ENCODE data around the gene TERT.
"Not testable (repeated sequence)": the region's sequence is repeated elsewhere in the genome, so short reads cannot be mapped to it uniquely, and the experiment has no call there.

The TERT gene

GRCh38 chr5:1336749-1337488 lies 42.1 kb upstream of the TERT start:
- no peaks in the 10 kb centered on the region for H3K27me3 Mint-ChIP-seq
- peaks cover 8% of the 10 kb centered on the region for H3K4me1 Mint-ChIP-seq
- no peak overlapping the region for H3K4me3 Mint-ChIP-seq
- H3K9me3 Mint-ChIP-seq: no peaks in the 10 kb centered on the region
- no peak for ATAC-seq (replicated peaks; ENCODE audit: extremely low read depth, poor library complexity, severe bottlenecking)
- DNase-seq (ENCODE audit: low spot score in 2 of 2): no peak
- no peak overlapping the region for H3K27ac Mint-ChIP-seq (ENCODE audit: low read depth)
- H3K36me3 Mint-ChIP-seq (ENCODE audit: insufficient read depth): peaks cover 46% of the 10 kb centered on the region

GRCh38 chr5:1336106-1336561 lies 41.3 kb upstream of the TERT start:
- H3K27ac Mint-ChIP-seq (ENCODE audit: low read depth): no peak overlapping the region

GRCh38 chr5:1335540-1336095 lies 40.8 kb upstream of the TERT start:
- ATAC-seq (replicated peaks; ENCODE audit: extremely low read depth, poor library complexity, severe bottlenecking) (no peak), DNase-seq (ENCODE audit: low spot score in 2 of 2) (no peak)
- H3K27me3 Mint-ChIP-seq: no peaks in the 10 kb centered on the region

More at GRCh38 chr5:1336106-1336561, 41.3 kb upstream of the TERT start:
- DNase-seq (ENCODE audit: low spot score in 2 of 2): no peak
- Mint-ChIP-seq H3K4me1 (peaks cover 8% of the 10 kb centered on the region), H3K36me3 (ENCODE audit: insufficient read depth) (peaks cover 40% of the 10 kb centered on the region), H3K9me3 (no peaks in the 10 kb centered on the region), H3K27me3 (no peaks in the 10 kb centered on the region), H3K4me3 (no peak overlapping the region)
- ATAC-seq (replicated peaks; ENCODE audit: extremely low read depth, poor library complexity, severe bottlenecking): no peak

GRCh38 chr5:1334831-1335539 lies 40.1 kb upstream of the TERT start:
- Mint-ChIP-seq H3K27me3 (no peaks in the 10 kb centered on the region), H3K9me3 (no peaks in the 10 kb centered on the region), H3K36me3 (ENCODE audit: insufficient read depth) (peaks cover 34% of the 10 kb centered on the region), H3K27ac (ENCODE audit: low read depth) (no peak overlapping the region), H3K4me3 (no peak overlapping the region), H3K4me1 (peaks cover 8% of the 10 kb centered on the region)
- DNase-seq (ENCODE audit: low spot score in 2 of 2): no peak
- ATAC-seq (replicated peaks; ENCODE audit: extremely low read depth, poor library complexity, severe bottlenecking): no peak

More at GRCh38 chr5:1335540-1336095, 40.8 kb upstream of the TERT start:
- H3K36me3 Mint-ChIP-seq (ENCODE audit: insufficient read depth): peaks cover 38% of the 10 kb centered on the region
- no peaks in the 10 kb centered on the region for H3K9me3 Mint-ChIP-seq
- H3K4me1 Mint-ChIP-seq: peaks cover 8% of the 10 kb centered on the region
- no peak overlapping the region for H3K4me3 Mint-ChIP-seq
- H3K27ac Mint-ChIP-seq (ENCODE audit: low read depth): no peak overlapping the region

GRCh38 chr5:1333986-1334385 lies 39.1 kb upstream of the TERT start:
- DNase-seq (ENCODE audit: low spot score in 2 of 2): no peak
- H3K27me3 Mint-ChIP-seq: no peaks in the 10 kb centered on the region
- H3K4me3 Mint-ChIP-seq: no peak overlapping the region
- H3K36me3 Mint-ChIP-seq (ENCODE audit: insufficient read depth): peaks cover 33% of the 10 kb centered on the region
- H3K4me1 Mint-ChIP-seq: peaks cover 9% of the 10 kb centered on the region
- no peak for ATAC-seq (replicated peaks; ENCODE audit: extremely low read depth, poor library complexity, severe bottlenecking)
- H3K9me3 Mint-ChIP-seq: no peaks in the 10 kb centered on the region
- no peak overlapping the region for H3K27ac Mint-ChIP-seq (ENCODE audit: low read depth)

GRCh38 chr5:1333286-1333685 lies 38.4 kb upstream of the TERT start:
- not testable (repeated sequence) for H3K4me3 Mint-ChIP-seq; H3K27me3 Mint-ChIP-seq; H3K9me3 Mint-ChIP-seq; H3K27ac Mint-ChIP-seq (ENCODE audit: low read depth); DNase-seq (ENCODE audit: low spot score in 2 of 2); ATAC-seq (replicated peaks; ENCODE audit: extremely low read depth, poor library complexity, severe bottlenecking)
- Mint-ChIP-seq H3K4me1 (peaks cover 16% of the 10 kb centered on the region), H3K36me3 (ENCODE audit: insufficient read depth) (peaks cover 33% of the 10 kb centered on the region)

DNA sequence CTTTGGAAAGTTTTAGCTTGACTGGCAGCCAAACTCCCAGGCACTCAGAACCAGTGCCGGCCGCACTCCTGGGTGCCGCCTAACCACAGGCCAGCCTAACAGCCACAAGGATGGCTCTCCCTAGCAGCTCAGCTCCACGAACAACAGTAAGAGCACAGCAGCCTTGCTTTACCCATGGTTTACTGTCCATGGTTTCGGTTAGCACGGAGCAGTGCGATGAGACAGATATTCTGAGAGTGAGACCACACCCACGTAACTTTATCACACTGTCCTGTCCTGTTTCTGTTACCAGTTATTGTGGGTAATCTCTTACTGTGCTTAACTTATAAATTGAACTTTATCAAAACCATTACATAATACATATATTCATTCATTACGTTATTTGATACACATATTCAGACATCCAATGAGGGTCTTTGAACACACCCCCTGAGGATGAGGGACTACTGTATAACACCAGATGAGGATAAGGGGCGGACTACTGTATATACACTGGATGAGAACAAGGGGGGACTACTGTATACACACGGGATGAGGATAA lies 37.7 kb upstream of the TERT start:
- Mint-ChIP-seq H3K9me3 (no peaks in the 10 kb centered on the region), H3K4me3 (no peak overlapping the region), H3K4me1 (peaks cover 17% of the 10 kb centered on the region), H3K27ac (ENCODE audit: low read depth) (no peak overlapping the region), H3K36me3 (ENCODE audit: insufficient read depth) (peaks cover 29% of the 10 kb centered on the region), H3K27me3 (no peaks in the 10 kb centered on the region)
- no peak for ATAC-seq (replicated peaks; ENCODE audit: extremely low read depth, poor library complexity, severe bottlenecking)
- DNase-seq (ENCODE audit: low spot score in 2 of 2): no peak

DNA sequence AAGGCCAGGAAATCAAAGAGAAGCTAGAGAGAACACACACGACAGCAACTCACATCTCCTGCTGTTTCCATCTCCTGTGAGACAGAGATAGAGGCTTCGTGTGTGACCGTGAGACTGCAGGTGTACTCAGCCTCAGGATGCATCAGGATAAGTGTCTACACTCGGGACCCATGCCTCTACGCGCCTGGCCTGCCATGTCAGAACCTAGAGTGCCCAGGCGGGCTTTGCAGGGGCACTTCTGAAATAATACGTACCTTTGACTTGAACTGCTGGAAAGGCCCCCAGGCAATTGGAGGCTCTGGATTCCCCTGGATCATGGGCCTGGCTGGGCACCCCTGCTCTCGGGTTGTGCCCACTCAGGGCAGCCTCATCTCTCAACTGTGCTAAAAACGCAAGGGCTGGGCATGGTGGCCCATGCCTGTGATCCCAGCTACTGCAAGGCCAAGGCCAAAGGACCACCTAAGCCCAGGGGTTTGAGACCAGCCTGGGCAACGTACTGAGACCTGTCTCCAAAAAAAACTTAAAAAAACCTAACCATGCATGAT lies 37.1 kb upstream of the TERT start:
- Mint-ChIP-seq H3K36me3 (ENCODE audit: insufficient read depth) (peaks cover 26% of the 10 kb centered on the region), H3K4me1 (peaks cover 17% of the 10 kb centered on the region), H3K27ac (ENCODE audit: low read depth) (no peak overlapping the region), H3K4me3 (no peak overlapping the region), H3K9me3 (no peaks in the 10 kb centered on the region), H3K27me3 (no peaks in the 10 kb centered on the region)
- no peak for DNase-seq (ENCODE audit: low spot score in 2 of 2)
- no peak for ATAC-seq (replicated peaks; ENCODE audit: extremely low read depth, poor library complexity, severe bottlenecking)

DNA sequence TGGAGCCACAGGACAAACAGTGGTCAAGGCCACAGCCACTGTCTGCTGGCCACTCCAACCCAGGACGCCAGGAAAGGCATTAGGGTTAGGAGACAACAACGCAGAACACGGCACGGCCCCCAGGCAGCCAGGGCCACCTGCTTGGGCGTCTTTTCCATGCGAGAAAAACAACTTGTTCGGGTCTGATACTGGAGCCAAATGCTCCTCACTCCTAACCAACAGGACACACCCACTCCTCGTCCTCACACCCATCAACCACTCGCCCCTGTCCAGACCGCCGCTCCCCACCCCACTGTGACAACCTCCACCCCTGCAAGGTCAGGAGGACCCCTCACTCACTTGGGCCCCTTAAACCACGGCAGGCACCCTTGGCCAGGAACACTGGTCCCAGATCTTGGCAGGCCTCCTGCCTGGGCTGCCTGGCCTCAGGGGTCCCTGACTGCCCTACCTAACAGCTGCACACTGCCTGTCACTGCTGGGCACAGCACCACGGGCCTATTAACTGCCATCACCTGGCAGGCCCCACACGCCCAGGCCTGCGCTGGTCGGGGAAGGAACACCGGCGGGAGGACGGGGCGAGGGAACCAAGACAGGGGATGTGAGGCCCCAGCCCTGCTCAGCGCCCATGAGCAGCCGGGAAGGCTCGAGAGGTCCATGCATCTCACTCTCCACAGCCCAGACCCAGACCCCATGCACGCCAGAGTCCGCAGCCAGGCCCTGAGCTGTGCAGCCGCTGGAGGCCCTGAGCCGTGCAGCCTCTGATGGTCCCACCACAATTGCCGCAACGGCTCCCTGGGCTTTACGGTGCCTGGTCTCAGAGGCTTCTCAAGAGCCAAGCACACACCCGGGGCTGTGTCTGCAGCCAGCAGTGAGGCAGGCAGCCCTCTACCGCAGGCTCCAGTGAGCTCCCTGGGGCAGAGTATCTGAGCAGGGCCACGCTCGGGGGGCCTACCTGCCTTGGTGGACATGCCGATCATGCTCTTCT lies 36.3 kb upstream of the TERT start:
- no peak overlapping the region for H3K4me3 Mint-ChIP-seq
- H3K36me3 Mint-ChIP-seq (ENCODE audit: insufficient read depth): peaks cover 26% of the 10 kb centered on the region
- no peaks in the 10 kb centered on the region for H3K9me3 Mint-ChIP-seq
- no peak overlapping the region for H3K27ac Mint-ChIP-seq (ENCODE audit: low read depth)
- no peak for DNase-seq (ENCODE audit: low spot score in 2 of 2)
- H3K27me3 Mint-ChIP-seq: no peaks in the 10 kb centered on the region
- ATAC-seq (replicated peaks; ENCODE audit: extremely low read depth, poor library complexity, severe bottlenecking): no peak
- peaks cover 19% of the 10 kb centered on the region for H3K4me1 Mint-ChIP-seq

- no peak for DNase-seq (ENCODE audit: low spot score in 2 of 2)
- Mint-ChIP-seq H3K27me3 (no peaks in the 10 kb centered on the region), H3K4me3 (no peak overlapping the region), H3K9me3 (no peaks in the 10 kb centered on the region), H3K36me3 (ENCODE audit: insufficient read depth) (peaks cover 22% of the 10 kb centered on the region), H3K4me1 (peaks cover 21% of the 10 kb centered on the region), H3K27ac (ENCODE audit: low read depth) (peak overlapping the region; percentile 33)
- ATAC-seq (replicated peaks; ENCODE audit: extremely low read depth, poor library complexity, severe bottlenecking): no peak
Observed at GRCh38 chr5:1330146-1330846, 35.4 kb upstream of the TERT start.

- no peaks in the 10 kb centered on the region for H3K27me3 Mint-ChIP-seq
- ATAC-seq (replicated peaks; ENCODE audit: extremely low read depth, poor library complexity, severe bottlenecking) (no peak), DNase-seq (ENCODE audit: low spot score in 2 of 2) (no peak)
- no peaks in the 10 kb centered on the region for H3K9me3 Mint-ChIP-seq
- no peak overlapping the region for H3K27ac Mint-ChIP-seq (ENCODE audit: low read depth)
- H3K36me3 Mint-ChIP-seq (ENCODE audit: insufficient read depth): peaks cover 14% of the 10 kb centered on the region
- H3K4me1 Mint-ChIP-seq: peaks cover 21% of the 10 kb centered on the region
- H3K4me3 Mint-ChIP-seq: no peak overlapping the region
Observed at GRCh38 chr5:1329111-1329579, 34.3 kb upstream of the TERT start.
